ENCODE data around the gene FAM174C.
"Not testable (repeated sequence)": the region's sequence is repeated elsewhere in the genome, so short reads cannot be mapped to it uniquely, and the experiment has no call there.

Gene FAM174C

GRCh38 chr19:1239796-1240737, 35.3 kb upstream of the FAM174C start:
- Histone ChIP-seq H3K4me1 (ENCODE audit: control insufficient read depth, insufficient read depth, low read length) (no peaks in the 10 kb centered on the region), H3K9me3 (ENCODE audit: control insufficient read depth, insufficient read depth, low read length) (no peaks in the 10 kb centered on the region), H3K9ac (ENCODE audit: low read depth, low read length) (peak overlapping the region; percentile 79), H3K4me3 (ENCODE audit: low read depth, low read length) (peak overlapping the region; percentile 49), H3K36me3 (ENCODE audit: control insufficient read depth, insufficient read depth, low read length) (peaks cover 8% of the 10 kb centered on the region), H3K27me3 (ENCODE audit: control insufficient read depth, insufficient read depth, low read length) (no peaks in the 10 kb centered on the region)

GRCh38 chr19:1240925-1241324, 34.4 kb upstream of the FAM174C start:
- Histone ChIP-seq H3K9me3 (ENCODE audit: control insufficient read depth, insufficient read depth, low read length) (no peaks in the 10 kb centered on the region), H3K9ac (ENCODE audit: low read depth, low read length) (no peak overlapping the region), H3K27me3 (ENCODE audit: control insufficient read depth, insufficient read depth, low read length) (no peaks in the 10 kb centered on the region), H3K36me3 (ENCODE audit: control insufficient read depth, insufficient read depth, low read length) (no peaks in the 10 kb centered on the region), H3K4me3 (ENCODE audit: low read depth, low read length) (no peak overlapping the region), H3K4me1 (ENCODE audit: control insufficient read depth, insufficient read depth, low read length) (no peaks in the 10 kb centered on the region)

- no peaks in the 10 kb centered on the region for H3K4me1 ChIP-seq (ENCODE audit: control insufficient read depth, insufficient read depth, low read length)
- peak within 1 kb of the TSS; percentile 54 for H3K9ac ChIP-seq (ENCODE audit: low read depth, low read length)
These were observed 33.8 kb upstream of the FAM174C start, which contains the start of gene ATP5F1D for GRCh38 chr19:1241417-1242095. Gene ATP5F1D, plus strand, starts transcription at chr19:1241751. Its CDS starts 100 bp downstream, at chr19:1241851.

GRCh38 chr19:1243768-1244692, 31.3 kb upstream of the FAM174C start:
- Histone ChIP-seq H3K4me3 (ENCODE audit: low read depth, low read length) (no peak overlapping the region), H3K36me3 (ENCODE audit: control insufficient read depth, insufficient read depth, low read length) (no peaks in the 10 kb centered on the region), H3K9ac (ENCODE audit: low read depth, low read length) (no peak overlapping the region), H3K4me1 (ENCODE audit: control insufficient read depth, insufficient read depth, low read length) (no peaks in the 10 kb centered on the region), H3K9me3 (ENCODE audit: control insufficient read depth, insufficient read depth, low read length) (no peaks in the 10 kb centered on the region), H3K27me3 (ENCODE audit: control insufficient read depth, insufficient read depth, low read length) (no peaks in the 10 kb centered on the region)

More at GRCh38 chr19:1241417-1242095, 33.8 kb upstream of the FAM174C start, which contains the start of gene ATP5F1D:
- H3K4me3 ChIP-seq (ENCODE audit: low read depth, low read length): peak within 1 kb of the TSS; percentile 77
- no peaks in the 10 kb centered on the region for H3K36me3 ChIP-seq (ENCODE audit: control insufficient read depth, insufficient read depth, low read length)
- no peaks in the 10 kb centered on the region for H3K27me3 ChIP-seq (ENCODE audit: control insufficient read depth, insufficient read depth, low read length)
- no peaks in the 10 kb centered on the region for H3K9me3 ChIP-seq (ENCODE audit: control insufficient read depth, insufficient read depth, low read length)

GRCh38 chr19:1244693-1245451, 30.5 kb upstream of the FAM174C start:
- H3K4me3 ChIP-seq (ENCODE audit: low read depth, low read length): no peak overlapping the region
- H3K9me3 ChIP-seq (ENCODE audit: control insufficient read depth, insufficient read depth, low read length): no peaks in the 10 kb centered on the region
- no peak overlapping the region for H3K9ac ChIP-seq (ENCODE audit: low read depth, low read length)
- H3K4me1 ChIP-seq (ENCODE audit: control insufficient read depth, insufficient read depth, low read length): no peaks in the 10 kb centered on the region
- H3K36me3 ChIP-seq (ENCODE audit: control insufficient read depth, insufficient read depth, low read length): no peaks in the 10 kb centered on the region
- H3K27me3 ChIP-seq (ENCODE audit: control insufficient read depth, insufficient read depth, low read length): no peaks in the 10 kb centered on the region

- Histone ChIP-seq H3K9ac (ENCODE audit: low read depth, low read length) (no peak overlapping the region), H3K4me1 (ENCODE audit: control insufficient read depth, insufficient read depth, low read length) (no peaks in the 10 kb centered on the region), H3K36me3 (ENCODE audit: control insufficient read depth, insufficient read depth, low read length) (no peaks in the 10 kb centered on the region), H3K9me3 (ENCODE audit: control insufficient read depth, insufficient read depth, low read length) (no peaks in the 10 kb centered on the region), H3K4me3 (ENCODE audit: low read depth, low read length) (no peak overlapping the region), H3K27me3 (ENCODE audit: control insufficient read depth, insufficient read depth, low read length) (no peaks in the 10 kb centered on the region)
These were observed 29.7 kb upstream of the FAM174C start for GRCh38 chr19:1245494-1246264.

GRCh38 chr19:1246265-1247087, 28.9 kb upstream of the FAM174C start:
- H3K4me3 ChIP-seq (ENCODE audit: low read depth, low read length); H3K9ac ChIP-seq (ENCODE audit: low read depth, low read length): not testable (repeated sequence)

GRCh38 chr19:1247748-1248138, 27.6 kb upstream of the FAM174C start:
- no peaks in the 10 kb centered on the region for H3K9me3 ChIP-seq (ENCODE audit: control insufficient read depth, insufficient read depth, low read length)
- peaks cover 6% of the 10 kb centered on the region for H3K36me3 ChIP-seq (ENCODE audit: control insufficient read depth, insufficient read depth, low read length)
- no peak overlapping the region for H3K9ac ChIP-seq (ENCODE audit: low read depth, low read length)
- H3K4me1 ChIP-seq (ENCODE audit: control insufficient read depth, insufficient read depth, low read length): no peaks in the 10 kb centered on the region
- peak overlapping the region; percentile 46 for H3K4me3 ChIP-seq (ENCODE audit: low read depth, low read length)
- no peaks in the 10 kb centered on the region for H3K27me3 ChIP-seq (ENCODE audit: control insufficient read depth, insufficient read depth, low read length)

More at GRCh38 chr19:1246265-1247087, 28.9 kb upstream of the FAM174C start:
- not testable (repeated sequence) for H3K36me3 ChIP-seq (ENCODE audit: control insufficient read depth, insufficient read depth, low read length); H3K27me3 ChIP-seq (ENCODE audit: control insufficient read depth, insufficient read depth, low read length); H3K9me3 ChIP-seq (ENCODE audit: control insufficient read depth, insufficient read depth, low read length); H3K4me1 ChIP-seq (ENCODE audit: control insufficient read depth, insufficient read depth, low read length)

GRCh38 chr19:1248139-1248785, 27.1 kb upstream of the FAM174C start, which contains the start of gene MIDN:
Gene MIDN, plus strand, starts transcription at chr19:1248583. Its CDS starts 1,714 bp downstream, at chr19:1250297.
- Histone ChIP-seq H3K4me1 (ENCODE audit: control insufficient read depth, insufficient read depth, low read length) (no peaks in the 10 kb centered on the region), H3K4me3 (ENCODE audit: low read depth, low read length) (peak within 1 kb of the TSS; percentile 60), H3K27me3 (ENCODE audit: control insufficient read depth, insufficient read depth, low read length) (no peaks in the 10 kb centered on the region), H3K9me3 (ENCODE audit: control insufficient read depth, insufficient read depth, low read length) (no peaks in the 10 kb centered on the region), H3K9ac (ENCODE audit: low read depth, low read length) (no peak within 1 kb of the TSS), H3K36me3 (ENCODE audit: control insufficient read depth, insufficient read depth, low read length) (peaks cover 6% of the 10 kb centered on the region)

All from iPS-15b (cell line).